MM.1S (cell line): ENCODE measurements around the gene MRPL27.

Source experiments
- DNase-seq: peaks from one replicate; pipeline ENCODE4 v3.0.0-alpha.2; 2015
- H2AFZ ChIP-seq: fragments of 300-600 bp; sonication (generic); 2 replicates; pipeline ENCODE4 v1.6.0; 2016; ENCODE audit warnings: antibody characterized with exemption, low read length
- H3F3A ChIP-seq: fragments of 300-600 bp; sonication (generic); 2 replicates; pipeline ENCODE4 v1.6.1; 2016; ENCODE audit warnings: mild to moderate bottlenecking, antibody characterized with exemption, low read length, moderate library complexity, mixed read lengths; ENCODE audit not compliant: insufficient read depth
- H3K27ac ChIP-seq: fragments of 300-600 bp; sonication (generic); 2 replicates; pipeline ENCODE4 v1.5.1; 2016; ENCODE audit warnings: mild to moderate bottlenecking, low read length
- H3K27me3 ChIP-seq: fragments of 300-600 bp; sonication (generic); replicated peaks from 2 replicates; pipeline ENCODE4 v1.6.0; 2016; ENCODE audit warnings: low read length; ENCODE audit not compliant: insufficient read depth
- H3K36me3 ChIP-seq: fragments of 300-600 bp; sonication (generic); replicated peaks from 2 replicates; pipeline ENCODE4 v1.6.1; 2016; ENCODE audit warnings: mild to moderate bottlenecking, low read length, mixed read lengths; ENCODE audit not compliant: insufficient read depth
- H3K4me1 ChIP-seq: fragments of 300-600 bp; sonication (generic); 2 replicates; pipeline ENCODE4 v1.6.1; 2016; ENCODE audit warnings: low read length, mixed read lengths
- H3K4me2 ChIP-seq: fragments of 300-600 bp; sonication (generic); 2 replicates; pipeline ENCODE4 v1.6.0; 2016; ENCODE audit warnings: low read depth, low read length
- H3K4me3 ChIP-seq: fragments of 300-600 bp; sonication (generic); 2 replicates; pipeline ENCODE4 v1.5.1; 2016; ENCODE audit warnings: low read length, mixed read lengths
- H3K79me2 ChIP-seq: fragments of 300-600 bp; sonication (generic); 2 replicates; pipeline ENCODE4 v1.6.1; 2016; ENCODE audit warnings: mixed run types, low read length, mixed read lengths
- H3K9ac ChIP-seq: fragments of 300-600 bp; sonication (generic); 2 replicates; pipeline ENCODE4 v1.6.1; 2016; ENCODE audit warnings: low read length, mixed read lengths
- H3K9me2 ChIP-seq: fragments of 300-600 bp; sonication (generic); replicated peaks from 2 replicates; pipeline ENCODE4 v1.6.1; 2016; ENCODE audit warnings: mild to moderate bottlenecking, low read length, mixed read lengths; ENCODE audit not compliant: insufficient read depth
- H3K9me3 ChIP-seq: fragments of 300-600 bp; sonication (generic); replicated peaks from 2 replicates; pipeline ENCODE4 v1.6.1; 2016; ENCODE audit warnings: mild to moderate bottlenecking, low read length, mixed read lengths; ENCODE audit not compliant: insufficient read depth
- H4K20me1 ChIP-seq: fragments of 300-600 bp; sonication (generic); 2 replicates; pipeline ENCODE4 v1.6.1; 2016; ENCODE audit warnings: mild to moderate bottlenecking, low read length, moderate library complexity, mixed read lengths; ENCODE audit not compliant: insufficient read depth
- EZH2 ChIP-seq: fragments of 300-600 bp; sonication (generic); optimal IDR thresholded peaks from 2 replicates; pipeline ENCODE3; 2017; ENCODE audit warnings: low read depth, mild to moderate bottlenecking, antibody characterized with exemption, low read length, mixed read lengths
- EZH2phosphoT487 ChIP-seq: fragments of 300-600 bp; sonication (generic); IDR thresholded peaks from 2 replicates; pipeline ENCODE4 v1.6.1; 2018; ENCODE audit warnings: antibody characterized with exemption, low read length
- TF ChIP-seq, protein P1 (sequence below): fragments of 300-600 bp; sonication (generic); IDR thresholded peaks from 2 replicates; pipeline ENCODE4 v1.5.1; 2016; ENCODE audit warnings: antibody characterized with exemption, low read length, mixed read lengths

MRPL27 gene

DNA sequence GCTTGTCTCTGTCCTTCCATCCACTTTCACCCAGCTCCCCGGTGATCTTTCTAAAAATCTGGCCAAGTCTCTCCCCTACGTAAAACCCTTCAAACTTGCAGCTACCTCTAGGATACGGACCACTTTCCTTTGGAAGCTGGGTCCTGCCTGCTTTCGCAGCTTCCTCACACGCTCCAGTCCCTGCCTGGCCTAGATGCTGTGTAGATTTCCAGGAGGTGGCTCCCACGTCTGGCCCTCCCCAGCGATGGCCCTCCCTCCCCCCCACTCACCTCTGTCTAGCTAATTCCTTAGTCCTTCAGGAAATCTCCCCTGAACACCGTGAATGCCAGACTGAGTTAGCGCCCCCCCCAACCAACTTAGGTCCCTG, 24.9 kb upstream of the MRPL27 start:
- no peaks in the 10 kb centered on the region for H4K20me1 ChIP-seq
- TF ChIP-seq EZH2 (no peak), EZH2phosphoT487 (no peak)
- TF ChIP-seq, protein P1, sequence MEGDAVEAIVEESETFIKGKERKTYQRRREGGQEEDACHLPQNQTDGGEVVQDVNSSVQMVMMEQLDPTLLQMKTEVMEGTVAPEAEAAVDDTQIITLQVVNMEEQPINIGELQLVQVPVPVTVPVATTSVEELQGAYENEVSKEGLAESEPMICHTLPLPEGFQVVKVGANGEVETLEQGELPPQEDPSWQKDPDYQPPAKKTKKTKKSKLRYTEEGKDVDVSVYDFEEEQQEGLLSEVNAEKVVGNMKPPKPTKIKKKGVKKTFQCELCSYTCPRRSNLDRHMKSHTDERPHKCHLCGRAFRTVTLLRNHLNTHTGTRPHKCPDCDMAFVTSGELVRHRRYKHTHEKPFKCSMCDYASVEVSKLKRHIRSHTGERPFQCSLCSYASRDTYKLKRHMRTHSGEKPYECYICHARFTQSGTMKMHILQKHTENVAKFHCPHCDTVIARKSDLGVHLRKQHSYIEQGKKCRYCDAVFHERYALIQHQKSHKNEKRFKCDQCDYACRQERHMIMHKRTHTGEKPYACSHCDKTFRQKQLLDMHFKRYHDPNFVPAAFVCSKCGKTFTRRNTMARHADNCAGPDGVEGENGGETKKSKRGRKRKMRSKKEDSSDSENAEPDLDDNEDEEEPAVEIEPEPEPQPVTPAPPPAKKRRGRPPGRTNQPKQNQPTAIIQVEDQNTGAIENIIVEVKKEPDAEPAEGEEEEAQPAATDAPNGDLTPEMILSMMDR: no peak
- no peak overlapping the region for H3K27ac ChIP-seq
- H3F3A ChIP-seq: 0 out of 2 replicates have a peak, but pooled peaks cover 10% of the 10 kb centered on the region
- DNase-seq: no peak
- H3K4me1 ChIP-seq: peaks cover 20% of the 10 kb centered on the region
- peaks cover 14% of the 10 kb centered on the region; the same call in 1 of the 2 replicates for H3K36me3 ChIP-seq
- peak overlapping the region; percentile 92 for H2AFZ ChIP-seq
- H3K4me2 ChIP-seq: peak overlapping the region; percentile 89
- H3K9me3 ChIP-seq: no peaks in the 10 kb centered on the region
- peaks cover 46% of the 10 kb centered on the region for H3K79me2 ChIP-seq
- peak overlapping the region; percentile 98 for H3K4me3 ChIP-seq
- H3K9me2 ChIP-seq: no peaks in the 10 kb centered on the region
- peak overlapping the region; percentile 35; the same call in 1 of the 2 replicates for H3K9ac ChIP-seq
- H3K27me3 ChIP-seq: no peaks in the 10 kb centered on the region

DNA sequence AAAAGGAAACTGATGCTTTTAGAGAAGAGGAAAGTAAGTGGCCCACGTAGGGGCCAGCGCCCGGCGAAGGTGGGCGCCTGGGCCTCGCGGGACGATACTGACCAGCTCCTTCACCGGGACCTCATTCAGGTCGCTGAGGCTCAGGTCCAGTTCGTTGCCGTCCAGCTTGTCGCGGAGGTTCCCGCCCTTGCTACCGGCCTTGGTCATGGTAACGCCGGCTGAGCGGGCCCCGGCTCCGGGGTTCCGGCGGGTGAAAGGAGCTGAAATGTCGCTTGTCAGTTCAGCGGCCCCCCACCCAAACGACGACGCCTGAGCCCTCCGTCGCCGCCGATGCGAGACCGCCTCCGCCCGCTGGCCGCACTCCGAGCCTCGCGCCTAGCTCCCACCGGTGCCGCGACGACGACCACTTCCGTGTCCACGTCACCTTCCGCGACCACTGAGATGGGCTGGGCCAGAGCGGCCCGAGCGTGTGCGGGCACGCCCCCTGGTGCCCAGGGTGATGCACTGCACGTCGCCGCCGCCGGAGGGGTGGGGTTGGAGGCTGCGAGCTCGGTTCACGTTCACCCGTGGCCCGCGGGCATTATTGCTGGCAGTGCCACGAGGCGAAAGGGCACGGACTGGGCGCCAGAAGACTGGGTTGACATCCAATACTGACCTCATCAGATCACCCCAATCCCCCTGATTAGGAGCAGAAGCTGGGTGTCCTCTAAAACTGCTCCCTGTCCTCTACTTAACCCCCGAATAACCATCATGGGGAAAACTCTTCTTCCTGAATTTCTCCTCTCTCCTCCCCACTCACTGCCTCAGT, 24.3 kb upstream of the MRPL27 start, which contains the start of gene LRRC59:
Gene LRRC59, minus strand, starts transcription at position 413 of the 808 bp plus-strand sequence. Its CDS starts 206 bp downstream, at position 207.
- Histone ChIP-seq H3K4me3 (peak within 1 kb of the TSS; percentile 98), H3K9me3 (no peaks in the 10 kb centered on the region), H3K79me2 (peaks cover 51% of the 10 kb centered on the region), H3K9ac (peak within 1 kb of the TSS; percentile 99), H2AFZ (peak within 1 kb of the TSS; percentile 92), H3K4me2 (peak within 1 kb of the TSS; percentile 89), H3K27me3 (no peaks in the 10 kb centered on the region), H3K27ac (peak within 1 kb of the TSS; percentile 53; the same call in 1 of the 2 replicates), H3K9me2 (no peaks in the 10 kb centered on the region), H3F3A (0 out of 2 replicates have a peak, but pooled peaks cover 15% of the 10 kb centered on the region), H3K4me1 (peaks cover 24% of the 10 kb centered on the region), H4K20me1 (no peaks in the 10 kb centered on the region), H3K36me3 (peaks cover 20% of the 10 kb centered on the region; the same call in 1 of the 2 replicates)
- TF ChIP-seq EZH2 (no peak), EZH2phosphoT487 (no peak)
- TF ChIP-seq, protein P1: peak; percentile 97
- DNase-seq: peak; percentile 81

DNA sequence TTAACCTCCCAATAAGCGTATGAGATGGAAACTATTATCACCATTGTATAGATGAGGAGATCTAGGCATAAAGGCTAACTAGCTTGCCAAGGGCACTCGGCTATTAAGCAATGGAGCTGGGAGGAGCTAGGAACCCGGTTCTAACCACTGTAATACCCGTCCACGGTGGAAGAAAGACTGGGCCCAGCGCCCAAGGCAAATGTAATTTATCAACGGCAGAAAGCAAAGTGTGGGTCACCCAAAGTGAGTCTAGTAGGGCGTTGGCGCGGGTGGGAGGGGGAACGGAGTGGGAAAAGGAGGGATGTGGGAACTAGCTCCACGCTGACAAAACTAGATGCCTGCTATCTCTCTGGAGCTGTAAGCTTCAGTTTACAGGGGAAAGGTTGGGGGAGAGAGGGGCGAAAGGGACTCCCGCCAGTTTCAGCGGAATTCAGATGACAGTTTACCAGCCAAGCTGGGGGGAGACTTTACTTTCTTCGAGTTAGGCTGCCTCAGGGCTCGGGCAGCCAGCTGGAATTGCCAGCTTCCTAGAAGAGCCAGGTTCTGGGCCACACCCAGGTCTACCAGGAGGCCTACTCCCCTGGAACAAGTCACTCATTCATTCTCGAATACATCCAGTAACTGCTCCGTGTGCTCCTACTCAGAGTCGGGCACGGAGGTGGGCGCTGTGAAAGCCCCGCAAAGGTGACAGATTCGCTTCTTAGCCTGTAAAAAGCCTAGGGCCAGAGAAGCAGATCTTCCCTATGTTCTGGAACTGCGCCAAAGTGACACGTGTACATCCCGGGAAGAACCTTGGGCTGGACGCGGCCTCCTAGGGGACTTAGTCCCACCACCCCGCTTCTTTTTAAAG, 23.5 kb upstream of the MRPL27 start:
- no peaks in the 10 kb centered on the region for H3K27me3 ChIP-seq
- peak overlapping the region; percentile 98 for H3K4me3 ChIP-seq
- TF ChIP-seq EZH2 (no peak), EZH2phosphoT487 (no peak)
- TF ChIP-seq, protein P1: no peak
- no peak overlapping the region for H2AFZ ChIP-seq
- H3K79me2 ChIP-seq: peaks cover 54% of the 10 kb centered on the region
- H3K9me3 ChIP-seq: no peaks in the 10 kb centered on the region
- no peaks in the 10 kb centered on the region for H3K9me2 ChIP-seq
- H3K27ac ChIP-seq: peak overlapping the region; percentile 53; the same call in 1 of the 2 replicates
- peaks cover 25% of the 10 kb centered on the region; the same call in 1 of the 2 replicates for H3K36me3 ChIP-seq
- H4K20me1 ChIP-seq: no peaks in the 10 kb centered on the region
- peak overlapping the region; percentile 99 for H3K9ac ChIP-seq
- H3K4me1 ChIP-seq: peaks cover 31% of the 10 kb centered on the region
- H3K4me2 ChIP-seq: peak overlapping the region; percentile 89
- DNase-seq: peak; percentile 19
- peaks cover 23% of the 10 kb centered on the region; the same call in 1 of the 2 replicates for H3F3A ChIP-seq
